ENCODE data around the gene SLC16A12. TPM values are rescaled to one million over a fixed set of nuclear protein-coding genes. Genes with fewer than 3 reads are reported as not detected.

SLC16A12 gene
- total RNA-seq, 1 donor from 2014 or later = 1.9 TPM

DNA sequence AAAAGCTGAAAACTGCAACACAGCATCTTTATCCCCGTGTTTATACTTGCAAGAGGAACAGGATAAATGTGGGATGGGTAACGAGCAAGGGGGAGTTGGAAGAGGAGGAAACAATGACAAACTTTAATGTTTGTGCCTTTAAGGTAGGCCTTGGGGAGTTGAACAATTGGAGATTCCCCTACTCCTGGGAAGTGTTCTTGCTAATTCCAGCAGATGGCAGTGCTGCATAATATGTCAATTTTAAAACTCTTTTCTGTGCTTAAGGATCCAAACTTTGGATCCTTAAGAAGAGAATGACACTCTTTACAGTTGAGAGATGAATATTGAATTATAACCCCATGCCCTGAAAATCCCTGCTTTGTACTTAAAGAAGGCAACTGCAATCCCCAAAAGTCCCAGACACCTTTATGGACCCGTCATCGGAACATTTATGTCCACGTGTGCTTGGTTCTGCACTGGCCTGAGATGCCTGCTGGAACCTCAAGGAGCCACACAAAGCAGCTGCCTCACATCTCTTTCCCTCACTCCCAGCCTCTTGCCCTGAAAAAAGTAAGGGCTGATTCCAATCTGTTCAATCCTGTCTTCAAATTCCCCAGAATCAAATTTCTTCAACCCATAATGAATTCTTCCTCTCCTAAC lies 109.0 kb downstream of the SLC16A12 start:
- ATAC-seq (peak; percentile 89), DNase-seq (no peak)
- Histone ChIP-seq H3K4me1 (no peaks in the 10 kb centered on the region), H3K27me3 (no peaks in the 10 kb centered on the region), H3K36me3 (no peaks in the 10 kb centered on the region), H3K27ac (no peak overlapping the region), H3K9me3 (no peaks in the 10 kb centered on the region), H3K4me3 (no peak overlapping the region)
- peak; percentile 81 for TF ChIP-seq CTCF (IDR thresholded peaks at IDR 0.05)
- intact Hi-C loops (cut with DNase I) = loop anchor here (5.0 kb wide), 1 partner anchor 136 kb away; no protein-coding TSS in a partner anchor

- H3K4me1 ChIP-seq = peaks cover 9% of the 10 kb centered on the region
- intact Hi-C loops (cut with DNase I) = loop anchor here (5.0 kb wide), 1 partner anchor 137 kb away; no protein-coding TSS in a partner anchor
- no peak overlapping the region for H3K4me3 ChIP-seq
- ATAC-seq = no peak
- H3K27ac ChIP-seq = no peak overlapping the region
- H3K9me3 ChIP-seq = no peaks in the 10 kb centered on the region
- no peak for TF ChIP-seq CTCF (IDR thresholded peaks at IDR 0.05)
- H3K36me3 ChIP-seq = peaks cover 9% of the 10 kb centered on the region
- H3K27me3 ChIP-seq = no peaks in the 10 kb centered on the region
- DNase-seq = no peak
Observed at GRCh38 chr10:89425000-89425399, 110.4 kb downstream of the SLC16A12 start.

DNA sequence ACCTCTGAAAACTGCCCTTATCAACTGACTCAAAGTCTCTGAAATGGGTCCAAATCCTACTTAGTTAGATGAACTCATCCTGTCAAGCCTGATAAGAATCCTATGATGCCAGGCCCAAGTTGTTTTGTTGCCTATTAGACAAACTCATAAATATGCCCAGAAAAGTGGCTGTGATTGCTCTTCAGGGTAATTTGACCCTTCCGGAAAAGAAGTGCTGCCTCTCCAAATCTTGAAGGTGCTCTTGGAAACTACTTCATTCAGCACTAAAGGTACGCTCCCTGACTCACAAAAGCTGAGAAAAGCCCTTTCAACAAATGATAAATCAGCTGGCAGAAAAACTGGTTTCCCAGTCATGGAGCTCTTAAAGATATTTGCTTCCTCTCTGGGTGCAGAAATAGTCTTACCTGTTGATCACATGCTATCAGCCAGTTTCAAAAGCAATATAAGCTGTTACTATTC lies 114.3 kb downstream of the SLC16A12 start:
- no peaks in the 10 kb centered on the region for H3K27me3 ChIP-seq
- H3K36me3 ChIP-seq = peaks cover 19% of the 10 kb centered on the region
- ATAC-seq (peak; percentile 84), DNase-seq (no peak)
- TF ChIP-seq CTCF (IDR thresholded peaks at IDR 0.05) = no peak
- peaks cover 31% of the 10 kb centered on the region for H3K4me1 ChIP-seq
- H3K27ac ChIP-seq = no peak overlapping the region
- no peak overlapping the region for H3K4me3 ChIP-seq
- no peaks in the 10 kb centered on the region for H3K9me3 ChIP-seq
- intact Hi-C loops (cut with DNase I) = no loop called here

DNA sequence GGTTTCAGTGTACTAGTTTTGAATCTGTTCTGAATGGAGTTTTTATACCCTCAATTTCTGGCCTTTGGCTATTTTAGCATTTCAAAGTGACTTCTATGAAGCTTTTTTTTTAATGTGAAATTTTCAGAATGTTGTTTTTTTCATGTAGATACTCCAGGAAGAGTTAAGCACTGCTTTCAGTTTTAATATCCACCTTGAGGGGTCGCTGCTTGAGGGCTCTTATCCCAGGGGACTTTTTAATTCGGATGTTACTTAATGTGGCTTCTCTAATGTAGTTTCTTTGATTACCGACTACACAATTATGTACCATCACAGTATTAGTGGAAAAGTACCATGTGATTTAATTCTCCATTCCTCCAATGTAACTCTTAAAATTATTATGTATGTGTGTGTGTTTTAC lies 115.8 kb downstream of the SLC16A12 start:
- intact Hi-C loops (cut with DNase I) = no loop called here
- H3K4me1 ChIP-seq = peaks cover 40% of the 10 kb centered on the region

GRCh38 chr10:89416465-89416864 lies 118.9 kb downstream of the SLC16A12 start:
- no peaks in the 10 kb centered on the region for H3K27me3 ChIP-seq
- intact Hi-C loops (cut with DNase I) = no loop called here
- H3K4me1 ChIP-seq = peaks cover 40% of the 10 kb centered on the region
- H3K27ac ChIP-seq = no peak overlapping the region
- no peak for TF ChIP-seq CTCF (IDR thresholded peaks at IDR 0.05)
- ATAC-seq (no peak), DNase-seq (no peak)
- H3K4me3 ChIP-seq = peak overlapping the region; percentile 90
- H3K36me3 ChIP-seq = peaks cover 19% of the 10 kb centered on the region
- no peaks in the 10 kb centered on the region for H3K9me3 ChIP-seq

More for the DNA sequence above, 115.8 kb downstream of the SLC16A12 start:
- TF ChIP-seq CTCF (IDR thresholded peaks at IDR 0.05) = peak; percentile 45
- no peak for ATAC-seq
- peaks cover 19% of the 10 kb centered on the region for H3K36me3 ChIP-seq
- no peak for DNase-seq
- no peaks in the 10 kb centered on the region for H3K27me3 ChIP-seq
- peak overlapping the region; percentile 11 for H3K4me3 ChIP-seq
- H3K27ac ChIP-seq = no peak overlapping the region
- H3K9me3 ChIP-seq = no peaks in the 10 kb centered on the region

Data from upper lobe of right lung (tissue), 1 donor.